RWPE2 (cell line): ENCODE data around the gene KIAA1614.

Experiments used
- ATAC-seq: fragments of 200-7000 bp; cut with Tn5 transposase; 3 replicates; pipeline ENCODE4 v1.9.1; 2021; ENCODE audit warnings: low read depth
- DNase-seq: peaks from one replicate; pipeline ENCODE4 v3.0.0-alpha.2; 2020; ENCODE audit warnings: low spot score
- H3K27ac ChIP-seq: fragments of 450-650 bp; 2 replicates; pipeline ENCODE4 v1.5.1; 2017; ENCODE audit warnings: mild to moderate bottlenecking; ENCODE audit not compliant: poor library complexity, severe bottlenecking
- H3K27me3 ChIP-seq: fragments of 250-450 bp; sonication (Bioruptor Pico); 2 replicates; pipeline ENCODE4 v1.5.1; 2021; ENCODE audit warnings: mild to moderate bottlenecking, moderate library complexity; ENCODE audit not compliant: insufficient read depth, poor library complexity, severe bottlenecking
- H3K36me3 ChIP-seq: fragments of 250-450 bp; sonication (Bioruptor Pico); 2 replicates; pipeline ENCODE4 v1.5.1; 2020; ENCODE audit warnings: low read depth, mild to moderate bottlenecking, moderate library complexity
- H3K4me1 ChIP-seq: fragments of 250-450 bp; sonication (Bioruptor Pico); 2 replicates; pipeline ENCODE4 v1.5.1; 2021; ENCODE audit warnings: mild to moderate bottlenecking, moderate library complexity; ENCODE audit not compliant: insufficient read depth, poor library complexity, severe bottlenecking
- H3K4me3 ChIP-seq: fragments of 250-450 bp; sonication (Bioruptor Pico); 2 replicates; pipeline ENCODE4 v1.5.1; 2021; ENCODE audit warnings: mild to moderate bottlenecking, moderate library complexity; ENCODE audit not compliant: severe bottlenecking
- H3K9me3 ChIP-seq: fragments of 250-450 bp; sonication (Bioruptor Pico); 2 replicates; pipeline ENCODE4 v1.5.1; 2021; ENCODE audit warnings: mild to moderate bottlenecking, moderate library complexity; ENCODE audit not compliant: severe bottlenecking
- CTCF ChIP-seq: fragments of 450-650 bp; IDR thresholded peaks from one replicate; pipeline ENCODE4 v1.5.1; 2017; ENCODE audit warnings: mild to moderate bottlenecking, moderate library complexity; ENCODE audit not compliant: poor library complexity, severe bottlenecking

The KIAA1614 gene

GRCh38 chr1:180932378-180932777, 19.7 kb downstream of the KIAA1614 start:
- H3K9me3 ChIP-seq, result no peaks in the 10 kb centered on the region
- H3K27ac ChIP-seq, result no peak overlapping the region
- DNase-seq (no peak), ATAC-seq (no peak)
- no peak for TF ChIP-seq CTCF
- no peak overlapping the region for H3K4me3 ChIP-seq
- no peaks in the 10 kb centered on the region for H3K36me3 ChIP-seq
- H3K4me1 ChIP-seq, result no peaks in the 10 kb centered on the region
- no peaks in the 10 kb centered on the region for H3K27me3 ChIP-seq

- Histone ChIP-seq H3K9me3 (no peaks in the 10 kb centered on the region), H3K4me3 (no peak overlapping the region), H3K36me3 (no peaks in the 10 kb centered on the region), H3K27ac (no peak overlapping the region), H3K27me3 (no peaks in the 10 kb centered on the region), H3K4me1 (no peaks in the 10 kb centered on the region)
- DNase-seq (no peak), ATAC-seq (no peak)
- no peak for TF ChIP-seq CTCF
Measured at GRCh38 chr1:180933141-180933540, 20.4 kb downstream of the KIAA1614 start.

- H3K9me3 ChIP-seq, result no peaks in the 10 kb centered on the region
- no peaks in the 10 kb centered on the region for H3K4me1 ChIP-seq
- no peak for DNase-seq
- no peak overlapping the region for H3K27ac ChIP-seq
- TF ChIP-seq CTCF, result no peak
- ATAC-seq, result no peak
- H3K36me3 ChIP-seq, result no peaks in the 10 kb centered on the region
- no peak overlapping the region for H3K4me3 ChIP-seq
- H3K27me3 ChIP-seq, result no peaks in the 10 kb centered on the region
Measured at GRCh38 chr1:180934563-180934962, 21.9 kb downstream of the KIAA1614 start.

GRCh38 chr1:180935326-180936109, 22.8 kb downstream of the KIAA1614 start:
- Histone ChIP-seq H3K36me3 (no peaks in the 10 kb centered on the region), H3K4me1 (no peaks in the 10 kb centered on the region), H3K27me3 (no peaks in the 10 kb centered on the region), H3K4me3 (no peak overlapping the region), H3K27ac (no peak overlapping the region), H3K9me3 (no peaks in the 10 kb centered on the region)
- DNase-seq (no peak), ATAC-seq (no peak)
- no peak for TF ChIP-seq CTCF
